GM12865 (cell line): Measurements from ENCODE around the gene PIK3CG.
"Not testable (repeated sequence)": the region's sequence is repeated elsewhere in the genome, so short reads cannot be mapped to it uniquely, and the experiment has no call there.

ENCODE experiments used
- DNase-seq: peaks from one replicate; pipeline ENCODE4 v3.0.0; 2010; ENCODE audit warnings: low read depth
- H3K4me3 ChIP-seq: 2 replicates; pipeline ENCODE4 v1.5.1; 2011; ENCODE audit warnings: mild to moderate bottlenecking, low read depth, low read length, control low read depth
- TF ChIP-seq, protein P1 (sequence below): IDR thresholded peaks from 2 replicates; pipeline ENCODE4 v1.5.1; 2011; ENCODE audit warnings: low read length, control low read depth, low read depth, inconsistent platforms; ENCODE audit not compliant: insufficient read depth; ENCODE audit errors: missing control alignments

Gene PIK3CG

DNA sequence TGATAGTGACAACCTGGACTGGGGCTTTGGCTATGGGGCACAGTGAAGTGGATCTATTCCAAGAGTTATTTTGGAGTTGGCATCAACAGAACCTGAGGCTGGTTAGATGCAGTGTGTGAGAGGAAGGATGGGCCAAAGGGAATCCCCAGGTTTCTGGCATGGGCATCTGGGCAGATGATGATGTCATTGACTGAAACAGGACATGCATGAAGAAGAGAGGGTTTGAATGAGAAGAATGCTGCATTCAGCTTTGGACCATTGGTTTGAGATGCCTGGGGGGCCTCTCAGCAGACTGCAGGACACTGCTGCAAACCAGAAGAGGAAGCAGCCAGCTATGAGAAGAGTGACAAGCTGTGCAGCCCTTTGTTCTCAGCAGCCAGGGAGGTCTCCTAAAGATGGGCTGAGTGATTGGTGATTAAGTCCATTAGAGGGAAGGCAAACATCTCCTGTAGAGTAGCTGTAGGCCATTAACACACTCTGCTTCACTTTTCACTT is 23.1 kb upstream of the PIK3CG start:
- DNase-seq = no peak
- TF ChIP-seq, protein P1, sequence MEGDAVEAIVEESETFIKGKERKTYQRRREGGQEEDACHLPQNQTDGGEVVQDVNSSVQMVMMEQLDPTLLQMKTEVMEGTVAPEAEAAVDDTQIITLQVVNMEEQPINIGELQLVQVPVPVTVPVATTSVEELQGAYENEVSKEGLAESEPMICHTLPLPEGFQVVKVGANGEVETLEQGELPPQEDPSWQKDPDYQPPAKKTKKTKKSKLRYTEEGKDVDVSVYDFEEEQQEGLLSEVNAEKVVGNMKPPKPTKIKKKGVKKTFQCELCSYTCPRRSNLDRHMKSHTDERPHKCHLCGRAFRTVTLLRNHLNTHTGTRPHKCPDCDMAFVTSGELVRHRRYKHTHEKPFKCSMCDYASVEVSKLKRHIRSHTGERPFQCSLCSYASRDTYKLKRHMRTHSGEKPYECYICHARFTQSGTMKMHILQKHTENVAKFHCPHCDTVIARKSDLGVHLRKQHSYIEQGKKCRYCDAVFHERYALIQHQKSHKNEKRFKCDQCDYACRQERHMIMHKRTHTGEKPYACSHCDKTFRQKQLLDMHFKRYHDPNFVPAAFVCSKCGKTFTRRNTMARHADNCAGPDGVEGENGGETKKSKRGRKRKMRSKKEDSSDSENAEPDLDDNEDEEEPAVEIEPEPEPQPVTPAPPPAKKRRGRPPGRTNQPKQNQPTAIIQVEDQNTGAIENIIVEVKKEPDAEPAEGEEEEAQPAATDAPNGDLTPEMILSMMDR = no peak
- H3K4me3 ChIP-seq = no peak overlapping the region

DNA sequence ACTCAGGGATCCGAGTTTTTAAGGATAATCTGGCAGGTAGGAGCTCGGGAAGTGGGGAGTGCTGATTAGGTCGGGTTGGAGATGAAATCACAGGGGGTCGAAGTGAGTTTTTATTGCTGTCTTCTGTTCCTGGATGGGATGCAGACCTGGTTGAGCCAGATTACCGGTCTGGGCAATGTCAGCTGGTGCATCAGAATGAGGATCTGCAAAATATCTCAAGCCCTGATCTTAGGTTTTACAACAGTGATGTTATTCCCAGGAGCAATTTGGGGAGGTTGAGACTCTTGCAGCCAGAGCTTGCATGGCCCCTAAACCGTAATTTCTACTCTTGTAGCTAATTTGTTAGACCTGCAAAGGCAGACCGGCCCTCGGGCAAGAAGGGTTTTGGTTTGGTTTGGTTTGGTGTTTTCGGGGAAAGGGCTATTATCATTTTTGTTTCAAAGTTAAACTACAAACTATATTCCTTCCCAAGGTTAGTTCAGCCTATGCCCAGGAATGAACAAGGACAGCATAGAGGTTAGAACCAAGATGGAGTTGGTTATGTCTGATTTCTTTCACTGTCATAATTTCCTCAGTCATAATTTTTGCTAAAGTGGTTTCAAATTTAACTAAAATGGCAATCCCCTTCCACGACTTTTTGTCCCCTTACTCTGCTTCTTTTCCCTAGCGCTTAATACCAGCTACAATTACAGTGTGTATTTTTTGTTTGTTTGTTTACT is 20.6 kb upstream of the PIK3CG start:
- TF ChIP-seq, protein P1 = no peak
- no peak overlapping the region for H3K4me3 ChIP-seq
- DNase-seq = no peak

DNA sequence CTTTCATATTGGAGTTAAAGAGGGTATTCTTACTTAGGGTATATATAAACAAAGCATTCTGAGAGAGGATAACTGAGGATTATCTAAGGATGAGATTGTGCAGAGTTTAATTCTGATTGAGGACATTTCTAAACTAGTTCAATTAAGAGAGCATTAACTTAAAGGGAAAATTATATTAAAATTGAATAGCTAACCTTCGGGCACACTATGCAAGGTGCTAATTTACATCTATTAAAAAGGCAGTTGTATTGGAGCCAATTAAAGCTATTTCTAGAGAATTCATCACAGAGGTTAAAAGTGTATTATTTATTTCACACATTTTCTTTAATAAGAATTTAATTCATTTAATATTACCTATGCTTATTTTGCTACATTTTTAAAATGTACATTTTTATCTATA is 17.0 kb upstream of the PIK3CG start:
- no peak overlapping the region for H3K4me3 ChIP-seq
- TF ChIP-seq, protein P1 = no peak
- DNase-seq = no peak

DNA sequence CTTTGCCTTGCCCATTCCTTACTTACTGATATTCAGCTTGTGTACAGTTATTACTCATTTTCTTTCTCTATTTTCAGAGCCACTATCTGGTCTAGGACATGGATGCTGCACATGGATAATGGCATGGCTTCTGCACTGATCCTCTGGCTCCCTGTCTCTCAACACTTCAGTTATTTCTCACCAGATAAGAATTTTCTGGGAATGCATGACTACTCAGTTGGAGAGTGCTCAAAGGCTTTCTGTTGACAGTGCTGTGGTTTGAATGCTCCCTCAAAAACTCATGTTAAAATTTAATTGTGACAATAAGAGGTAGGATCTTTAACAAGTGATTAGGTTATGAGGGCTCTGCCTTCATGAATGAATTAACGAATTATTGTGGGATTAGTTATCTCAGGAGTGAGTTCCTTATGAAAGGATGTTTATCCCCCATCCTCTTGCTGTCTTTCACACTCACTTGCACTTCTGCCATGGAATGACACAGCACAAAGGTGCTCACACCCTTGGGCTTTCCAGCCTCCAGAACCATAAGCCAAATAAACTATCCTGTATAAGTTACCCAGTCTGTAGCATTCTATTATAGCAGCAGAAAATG is 16.1 kb upstream of the PIK3CG start:
- DNase-seq = no peak
- TF ChIP-seq, protein P1 = no peak
- no peak overlapping the region for H3K4me3 ChIP-seq

DNA sequence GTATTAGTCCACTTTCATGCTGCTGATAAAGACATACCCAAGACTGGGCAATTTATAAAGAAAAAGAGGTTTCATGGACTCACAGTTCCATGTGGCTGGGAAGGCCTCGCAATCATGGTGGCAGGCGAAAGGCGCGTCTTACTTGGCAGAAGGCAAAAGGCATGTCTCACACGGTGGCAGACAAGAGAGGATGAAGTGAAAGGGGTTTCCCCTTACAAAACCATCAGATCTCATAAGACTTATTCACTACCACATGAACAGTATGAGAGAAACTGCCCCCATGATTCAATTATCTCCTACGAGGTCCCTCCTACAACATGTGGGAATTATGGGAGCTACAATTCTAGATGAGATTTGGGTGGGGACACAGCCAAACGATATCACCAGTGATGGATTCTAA is 13.4 kb upstream of the PIK3CG start:
- H3K4me3 ChIP-seq, DNase-seq: not testable (repeated sequence)

DNA sequence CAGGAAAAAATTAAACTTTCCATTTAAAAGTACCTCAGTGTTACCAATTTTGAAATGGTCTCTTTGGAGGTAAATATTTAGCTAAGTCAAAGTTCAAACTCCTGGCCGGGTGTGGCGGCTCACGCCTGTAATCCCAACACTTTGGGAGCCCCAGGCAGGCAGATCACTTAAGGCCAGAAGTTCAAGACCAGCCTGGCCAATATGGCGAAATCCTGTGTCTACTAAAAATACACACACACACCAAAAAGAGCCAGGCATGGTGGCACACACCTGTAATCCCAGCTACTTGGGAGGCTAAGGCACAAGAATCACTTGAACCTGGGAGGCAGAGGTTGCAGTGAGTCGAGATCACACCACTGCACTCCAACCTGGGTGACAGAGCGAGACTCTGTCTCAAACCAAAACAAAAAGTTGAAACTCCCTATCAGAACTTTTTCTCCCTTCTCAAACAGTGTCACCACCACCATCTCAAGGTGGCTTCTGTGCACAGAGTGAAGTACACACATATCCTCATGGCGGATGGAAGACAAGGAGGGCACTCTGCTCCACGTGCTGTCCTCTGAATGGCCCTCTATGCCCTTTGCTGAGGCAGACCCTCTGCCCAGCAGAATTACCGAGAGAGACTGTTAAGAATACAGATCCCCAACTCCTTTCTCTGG is 11.7 kb upstream of the PIK3CG start:
- H3K4me3 ChIP-seq = no peak overlapping the region
- TF ChIP-seq, protein P1 = no peak
- DNase-seq = no peak

DNA sequence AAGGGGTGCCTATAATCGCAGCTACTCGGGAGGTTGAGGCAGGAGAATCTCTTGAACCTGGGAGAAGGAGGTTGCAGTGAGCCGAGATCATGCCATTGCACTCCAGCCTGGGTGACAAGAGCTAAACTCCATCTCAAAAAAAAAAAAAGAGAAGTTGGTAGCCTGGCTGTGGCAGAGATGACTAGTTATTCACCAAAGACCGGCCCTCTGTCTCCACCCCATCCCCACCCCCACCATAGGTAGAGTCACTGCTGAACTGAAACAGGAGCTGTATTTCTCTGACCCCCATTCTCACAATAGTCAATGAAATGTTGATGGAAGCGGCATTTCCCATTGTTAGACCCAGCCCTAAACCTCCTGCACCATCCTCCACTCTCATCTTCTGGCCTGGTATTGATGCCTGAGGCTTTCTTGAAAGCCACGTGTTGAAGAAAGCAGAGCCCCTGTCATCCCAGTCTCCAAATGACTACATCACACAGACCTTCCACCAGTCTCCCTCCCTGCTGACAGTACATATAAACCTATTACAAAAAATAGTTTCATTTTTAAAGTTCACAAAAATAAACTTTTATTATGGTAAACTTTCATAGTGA is 9.4 kb upstream of the PIK3CG start:
- H3K4me3 ChIP-seq = no peak overlapping the region
- peak; percentile 23 for DNase-seq
- TF ChIP-seq, protein P1 = no peak
